NCI-H82 treated with DMSO at 0.1 percent for 48 hours (cell line): ENCODE results near the gene CD99.
"Not testable (repeated sequence)": the region's sequence is repeated elsewhere in the genome, so short reads cannot be mapped to it uniquely, and the experiment has no call there.

ENCODE experiments used
- DNase-seq: peaks from one replicate; lab custom pipeline; 2025; ENCODE audit not compliant: unreplicated experiment; lab: John Stamatoyannopoulos, UW

CD99 gene

GRCh38 chrX:2767631-2768455 is 76.7 kb downstream of the CD99 start:
- DNase-seq = peak; percentile 87

GRCh38 chrX:2769615-2770014 is 78.5 kb downstream of the CD99 start:
- no peak for DNase-seq

- DNase-seq = not testable (repeated sequence)
These were observed 82.3 kb downstream of the CD99 start for GRCh38 chrX:2773166-2774055.

GRCh38 chrX:2774057-2774456 is 83.0 kb downstream of the CD99 start:
- no peak for DNase-seq

- no peak for DNase-seq
These were observed 83.7 kb downstream of the CD99 start for GRCh38 chrX:2774776-2775175.

GRCh38 chrX:2780472-2781225 is 89.6 kb downstream of the CD99 start:
- DNase-seq = not testable (repeated sequence)

- DNase-seq = peak; percentile 55
These were observed 90.1 kb downstream of the CD99 start for GRCh38 chrX:2781226-2781571.

GRCh38 chrX:2781698-2782097 is 90.6 kb downstream of the CD99 start:
- no peak for DNase-seq

- no peak for DNase-seq
These were observed 91.1 kb downstream of the CD99 start for GRCh38 chrX:2782171-2782570.

GRCh38 chrX:2782778-2783177 is 91.7 kb downstream of the CD99 start:
- no peak for DNase-seq

GRCh38 chrX:2784026-2784425 is 92.9 kb downstream of the CD99 start:
- no peak for DNase-seq

- no peak for DNase-seq
These were observed 94.4 kb downstream of the CD99 start for GRCh38 chrX:2785538-2785937.

- DNase-seq = no peak
These were observed 97.9 kb downstream of the CD99 start for GRCh38 chrX:2788980-2789379.

GRCh38 chrX:2789569-2789968 is 98.5 kb downstream of the CD99 start:
- no peak for DNase-seq
